GM21526 (cell line): ENCODE measurements around the gene ZSWIM4.
"Not testable (repeated sequence)": the region's sequence is repeated elsewhere in the genome, so short reads cannot be mapped to it uniquely, and the experiment has no call there.

ENCODE experiments used
- ATAC-seq: cut with Tn5 transposase; IDR thresholded peaks from one replicate; pipeline ENCODE4 v1.9.1; 2021; ENCODE audit warnings: moderate library complexity; ENCODE audit not compliant: unreplicated experiment, low FRiP score

Gene ZSWIM4

DNA sequence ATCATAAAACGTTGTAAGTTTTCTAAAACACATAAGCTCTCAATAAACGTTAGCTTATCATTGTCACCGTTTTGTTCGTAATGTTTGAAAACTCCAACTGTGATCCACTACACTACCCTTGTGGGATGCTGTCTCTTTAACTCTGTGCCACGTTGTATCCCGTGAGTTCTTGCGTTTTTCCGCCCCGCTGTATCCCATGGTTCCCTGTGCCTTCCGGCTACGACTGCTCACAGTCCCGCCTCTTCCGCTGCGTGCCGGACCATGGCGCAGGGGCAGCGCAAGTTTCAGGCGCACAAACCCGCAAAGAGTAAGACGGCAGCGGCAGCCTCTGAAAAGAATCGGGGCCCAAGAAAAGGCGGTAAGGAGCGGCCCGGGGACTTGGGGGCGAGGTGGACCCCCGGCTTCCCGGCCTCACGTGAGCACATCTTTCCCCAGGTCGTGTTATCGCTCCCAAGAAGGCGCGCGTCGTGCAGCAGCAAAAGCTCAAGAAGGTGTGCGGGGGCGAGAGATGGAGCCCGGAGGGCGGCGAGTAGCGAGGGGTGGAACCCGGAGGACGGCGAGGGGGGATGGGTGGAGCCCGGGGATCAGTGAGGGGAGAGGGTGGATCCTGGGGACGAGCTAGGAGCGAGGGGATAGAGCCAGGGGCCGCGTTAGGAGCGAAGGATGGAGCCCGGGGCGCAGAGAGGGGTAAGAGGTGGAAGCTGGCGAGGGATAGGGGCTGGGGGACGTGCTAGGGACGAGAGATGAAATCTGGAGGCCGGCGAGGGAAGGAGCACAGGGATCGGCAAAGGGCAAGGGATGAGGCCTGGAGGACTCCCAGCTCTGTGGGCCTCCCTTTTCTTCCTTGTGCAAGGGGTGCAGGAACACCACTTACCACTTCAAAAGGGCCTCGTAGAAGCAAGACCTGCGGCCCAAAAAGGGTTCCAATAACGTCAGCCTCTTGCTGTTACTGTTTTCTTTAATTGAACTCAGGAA is 20.7 kb upstream of the ZSWIM4 start, which contains the start of gene C19orf53:
Gene C19orf53, plus strand, starts transcription at position 240 of the 975 bp plus-strand sequence. Its CDS starts 22 bp downstream, at position 262.
- ATAC-seq: peak; percentile 79

- ATAC-seq: no peak
Observed at GRCh38 chr19:13778398-13778797, 16.8 kb upstream of the ZSWIM4 start.

GRCh38 chr19:13778847-13779246 is 16.4 kb upstream of the ZSWIM4 start:
- no peak for ATAC-seq

GRCh38 chr19:13779794-13780193 is 15.4 kb upstream of the ZSWIM4 start:
- not testable (repeated sequence) for ATAC-seq

DNA sequence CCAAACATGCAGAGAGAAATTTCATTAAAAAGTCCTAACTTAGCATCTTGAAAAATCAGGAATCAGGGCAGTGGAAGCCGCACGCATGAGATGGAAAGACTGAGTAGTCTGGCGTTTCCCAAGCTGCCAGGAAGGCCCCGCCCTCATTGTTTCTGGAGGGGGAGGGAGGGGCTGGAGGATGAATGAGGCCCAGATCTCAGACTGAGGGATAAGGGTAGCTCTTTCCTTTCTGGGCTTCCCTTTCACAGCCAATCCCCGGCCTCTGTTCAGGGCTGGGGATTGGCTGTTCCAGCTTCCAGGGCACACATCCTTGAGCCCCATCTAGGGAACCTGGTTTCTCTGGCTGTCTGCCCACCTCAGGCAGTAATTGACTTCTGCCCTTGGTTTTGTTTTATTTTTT is 13.7 kb upstream of the ZSWIM4 start:
- ATAC-seq: no peak

- ATAC-seq: no peak
Observed at GRCh38 chr19:13782537-13782936, 12.7 kb upstream of the ZSWIM4 start.

- ATAC-seq: no peak
Observed at GRCh38 chr19:13783565-13784500, 11.4 kb upstream of the ZSWIM4 start.

DNA sequence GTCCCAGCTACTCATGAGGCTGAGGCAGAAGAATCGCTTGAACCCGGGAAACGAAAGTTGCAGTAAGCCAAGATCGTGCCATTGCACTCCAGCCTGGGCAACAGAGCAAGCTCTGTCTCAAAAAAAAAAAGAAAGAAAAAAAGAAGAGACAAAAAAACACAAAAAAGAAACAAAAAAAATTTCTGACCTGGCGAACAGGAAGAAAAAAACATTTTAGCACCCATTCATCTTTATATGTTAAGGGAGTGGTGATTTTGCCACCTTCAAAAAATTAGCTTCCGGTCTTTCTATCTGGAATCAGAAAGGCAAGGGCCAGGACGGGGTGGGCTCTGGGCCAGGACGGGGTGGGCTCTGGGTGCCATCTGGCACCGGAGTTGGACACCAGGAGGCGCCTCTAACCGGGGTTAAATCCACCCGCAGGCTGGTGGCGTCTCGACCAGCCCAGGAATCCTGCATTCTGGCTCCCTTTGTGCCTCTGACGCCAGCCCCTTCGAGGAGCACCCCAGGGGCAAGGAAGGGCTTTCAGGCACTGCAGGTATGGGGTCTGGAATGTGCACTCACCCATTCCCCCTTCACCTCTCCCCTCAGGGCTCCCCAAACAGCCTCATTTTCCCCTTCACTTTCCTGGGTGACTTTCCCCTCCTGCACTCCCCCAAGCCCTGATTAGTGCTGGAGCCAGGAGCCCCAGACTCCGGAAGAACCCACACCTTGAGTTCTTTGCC is 10.4 kb upstream of the ZSWIM4 start:
- no peak for ATAC-seq

GRCh38 chr19:13788991-13789390 is 6.3 kb upstream of the ZSWIM4 start:
- no peak for ATAC-seq

GRCh38 chr19:13790354-13790753 is 4.9 kb upstream of the ZSWIM4 start:
- ATAC-seq: no peak

DNA sequence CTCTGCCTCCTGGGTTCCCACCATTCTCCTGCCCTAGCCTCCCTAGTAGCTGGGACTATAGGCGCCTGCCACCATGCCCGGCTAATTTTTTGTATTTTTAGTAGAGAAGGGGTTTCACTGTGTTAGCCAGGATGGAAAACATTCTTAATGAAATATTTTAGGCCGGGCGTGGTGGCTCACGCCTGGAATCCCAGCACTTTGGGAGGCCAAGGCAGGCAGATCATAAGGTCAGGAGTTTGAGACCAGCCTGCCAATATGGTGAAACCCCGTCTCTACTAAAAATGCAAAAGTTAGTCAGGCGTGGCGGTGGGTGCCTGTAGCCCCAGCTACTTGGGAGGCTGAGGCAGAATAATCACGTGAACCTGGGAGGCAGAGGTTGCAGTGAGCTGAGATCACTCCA is 1.9 kb upstream of the ZSWIM4 start:
- not testable (repeated sequence) for ATAC-seq

DNA sequence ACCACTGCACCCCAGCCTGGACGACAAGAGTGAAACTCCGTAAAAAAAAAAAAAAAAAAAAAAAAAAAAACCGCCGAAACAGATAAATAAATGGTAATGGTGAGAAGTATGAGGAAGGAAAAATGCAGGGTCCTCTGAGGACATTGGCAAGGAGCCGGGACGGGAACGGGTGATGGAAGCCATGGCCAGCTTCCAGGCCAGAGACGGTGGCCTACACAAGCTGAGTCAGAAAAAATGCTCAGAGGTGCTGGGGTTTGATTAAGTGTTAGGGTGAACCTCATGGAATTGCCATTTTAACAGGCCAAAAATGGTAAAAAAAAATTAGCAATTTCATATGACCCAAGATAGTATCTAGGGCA is 866 bp upstream of the ZSWIM4 start:
- no peak for ATAC-seq

- peak; percentile 34 for ATAC-seq
Observed at GRCh38 chr19:13795595-13796300, 505 bp downstream of the ZSWIM4 start.

DNA sequence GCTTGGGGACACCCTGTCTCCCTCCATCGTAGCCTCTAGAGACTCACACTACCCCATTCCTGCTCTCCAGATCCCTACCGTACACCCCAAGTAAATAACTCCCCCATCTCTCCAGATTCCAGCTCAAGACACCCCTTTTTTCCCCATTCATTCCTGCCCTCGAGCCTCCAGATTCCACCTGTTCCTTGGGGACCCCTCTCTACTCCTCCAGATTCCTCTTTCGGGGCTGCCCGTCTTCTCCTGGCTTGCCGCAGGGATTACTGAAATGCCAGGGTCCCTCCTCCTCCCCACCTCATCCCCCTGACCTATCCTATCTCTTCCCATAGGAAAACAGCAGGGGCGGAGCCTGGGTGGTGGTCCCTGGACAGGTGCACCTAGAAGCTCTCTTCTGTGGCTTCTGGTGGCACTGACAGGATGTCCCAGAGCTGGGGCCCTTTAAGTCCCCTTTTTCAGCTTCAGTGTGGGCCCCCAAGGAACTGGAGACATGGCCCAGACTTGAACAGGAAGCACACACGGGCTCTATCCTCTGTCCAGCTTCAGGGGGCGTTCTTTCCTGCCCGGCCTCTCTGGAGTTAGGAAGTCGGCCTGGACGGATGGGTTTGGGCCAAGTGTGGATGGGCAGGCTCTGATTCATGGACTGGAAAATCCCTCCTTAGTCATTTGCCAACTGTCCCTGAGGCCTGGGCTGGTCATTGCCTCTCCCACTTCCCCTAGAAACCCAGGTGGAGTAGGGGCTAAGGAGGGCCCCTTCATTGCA is 1.2 kb downstream of the ZSWIM4 start:
- ATAC-seq: no peak

DNA sequence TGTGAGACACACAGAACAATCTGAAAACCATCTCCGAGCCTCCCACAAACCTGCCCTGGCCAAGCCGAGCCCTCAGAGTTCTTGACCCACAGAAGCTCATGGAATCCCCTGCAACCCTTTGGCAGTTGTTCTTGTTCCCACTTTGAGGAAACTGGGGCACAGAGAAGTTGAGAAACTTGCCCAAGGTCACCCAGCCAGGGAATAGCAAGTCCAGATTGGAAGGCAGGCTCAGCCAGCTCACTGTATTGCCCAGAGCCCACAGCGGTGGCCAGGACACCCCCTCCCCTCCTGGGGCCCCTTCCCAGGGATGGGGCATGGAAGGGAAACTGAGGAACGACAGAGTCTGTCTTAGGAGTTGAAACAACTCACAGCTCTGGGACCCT is 1.8 kb downstream of the ZSWIM4 start:
- no peak for ATAC-seq

DNA sequence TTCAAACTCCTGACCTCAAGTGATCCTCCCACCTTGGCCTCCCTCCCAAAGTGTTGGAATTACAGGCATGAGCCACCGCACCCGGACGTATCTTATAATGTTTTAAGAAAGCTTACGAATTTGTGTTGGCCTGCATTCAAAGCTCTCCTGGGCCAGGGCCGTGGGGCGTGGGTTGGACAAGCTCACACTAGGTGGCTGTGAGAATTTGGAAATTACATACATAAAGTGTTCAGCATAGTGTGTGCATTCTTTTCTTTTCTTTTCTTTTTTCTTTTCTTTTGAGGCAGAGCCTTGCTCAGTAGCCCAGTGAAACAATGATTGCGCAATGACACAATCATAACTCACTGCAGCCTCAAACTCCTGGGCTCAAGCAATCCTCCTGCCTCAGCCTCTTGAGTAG is 2.6 kb downstream of the ZSWIM4 start:
- ATAC-seq: no peak

GRCh38 chr19:13799669-13800068 is 4.4 kb downstream of the ZSWIM4 start:
- ATAC-seq: no peak

DNA sequence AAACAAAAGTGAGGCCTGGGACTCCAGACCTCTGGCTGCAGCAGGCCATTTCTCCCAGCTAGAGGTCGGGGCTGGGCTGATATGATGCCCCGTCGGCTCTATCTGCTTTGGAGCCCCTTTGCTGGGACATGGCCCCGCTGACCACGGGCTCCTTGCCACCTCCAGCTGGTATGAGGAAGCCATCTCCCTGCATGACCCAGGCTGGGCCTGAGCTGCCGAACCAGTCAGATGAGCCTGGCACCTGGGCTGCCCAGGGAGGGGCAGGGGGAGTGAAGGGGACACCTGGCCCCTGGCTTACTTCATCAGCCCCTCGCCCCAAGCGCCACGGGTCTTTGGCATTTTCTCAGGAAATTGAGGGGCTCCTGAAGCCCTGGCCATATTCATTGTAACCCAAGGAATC is 7.8 kb downstream of the ZSWIM4 start:
- no peak for ATAC-seq
